Activated naive CD8-positive, alpha-beta T cell treated with anti-CD3 and anti-CD28 coated beads, Interleukin-2, amount 10 ng/mL, durations not matched to agents 7 days and 5 days (primary cell): ENCODE results near the gene CISH. TPM values are rescaled to one million over a fixed set of nuclear protein-coding genes. Genes with fewer than 3 reads are reported as not detected.

Source experiments
- total RNA-seq, 2 experiments: library from RNA; stranded (reverse); gene quantifications; one replicate each; pipeline ENCODE4 v1.2.3, GENCODE V29; 2021

The CISH gene
- total RNA-seq, 2 experiments from 2014 or later = 365 to 400 TPM

Other genes starting within 250 kb of the CISH start
- gene CACNA2D2, start 108.1 kb downstream of the CISH start, total RNA-seq = 1 to 10 TPM; 2.1 to 2.5 TPM
- gene C3orf18, start 44.0 kb downstream of the CISH start, total RNA-seq = 10 to 100 TPM; 53.2 to 58.4 TPM
- gene HEMK1, start 42.3 kb downstream of the CISH start, total RNA-seq = 100 to 1,000 TPM in 1 of 2 experiments, 10 to 100 TPM in 1; 97.4 to 102 TPM
- 100 to 1,000 TPM; 176 to 195 TPM for gene MAPKAPK3, start 5.4 kb upstream of the CISH start, total RNA-seq
- gene DOCK3, start 63.2 kb upstream of the CISH start, total RNA-seq = 1 to 10 TPM; 3.3 to 3.4 TPM